Esophagus (tissue), 2 donors: ENCODE results near the gene CSNK2A1. TPM values are rescaled to one million over a fixed set of nuclear protein-coding genes. Genes with fewer than 3 reads are reported as not detected.
"Not testable (repeated sequence)": the region's sequence is repeated elsewhere in the genome, so short reads cannot be mapped to it uniquely, and the experiment has no call there.

Source experiments
- H3K27ac ChIP-seq, 2 donors: one replicate each; pipeline ENCODE4 v1.5.1; 2013; ENCODE audit warnings: low read depth in 2 of 2, mild to moderate bottlenecking in 2 of 2, inconsistent platforms in 1 of 2, low read length in 1 of 2, moderate library complexity in 1 of 2
- H3K27me3 ChIP-seq, 2 donors: one replicate each; pipeline ENCODE4 v1.6.1; 2013; ENCODE audit warnings: low read length in 2 of 2, control low read depth in 1 of 2, mild to moderate bottlenecking in 1 of 2; ENCODE audit not compliant: insufficient read depth in 2 of 2, control insufficient read depth in 1 of 2
- H3K36me3 ChIP-seq, 2 donors: one replicate each; pipeline ENCODE4 v1.6.1; 2013; ENCODE audit warnings: low read length in 1 of 2; ENCODE audit not compliant: control insufficient read depth in 2 of 2, insufficient read depth in 2 of 2
- H3K4me1 ChIP-seq, 2 donors: one replicate each; pipeline ENCODE4 v1.6.1; 2013; ENCODE audit warnings: low read length in 1 of 2; ENCODE audit not compliant: control insufficient read depth in 2 of 2, insufficient read depth in 2 of 2
- H3K4me3 ChIP-seq, 2 donors: one replicate each; pipeline ENCODE4 v1.5.1; 2013; ENCODE audit warnings: low read length in 2 of 2, mild to moderate bottlenecking in 2 of 2, low read depth in 1 of 2, moderate library complexity in 1 of 2
- H3K9me3 ChIP-seq, 2 donors: one replicate each; pipeline ENCODE4 v1.6.1; 2013; ENCODE audit warnings: mild to moderate bottlenecking in 2 of 2, low read depth in 1 of 2, low read length in 1 of 2, moderate library complexity in 1 of 2; ENCODE audit not compliant: control insufficient read depth in 2 of 2, insufficient read depth in 1 of 2
- WGBS, 2 donors: extraction: QIAGEN DNeasy Blood & Tissue Kit; methylation state at CpG; one replicate each; pipeline ENCODE4 v1.1.7; 2013; 5-methylcytosine and 5-hydroxymethylcytosine counted together
- polyA plus RNA-seq, 2 donors: library from polyadenylated mRNA; stranded (reverse); fragments of 200-250 nt; gene quantifications; one replicate each; pipeline ENCODE4 v1.2.3, GENCODE V29; 2013
- donor health status: healthy with polysubstance abuse.
- donor health status: Bipolar disorder and iron deficiency.

CSNK2A1 gene
- 10 to 100 TPM; 22.2 to 31.7 TPM for polyA plus RNA-seq

GRCh38 chr20:543369-544152 lies at the start of gene CSNK2A1:
Gene CSNK2A1 (minus strand): TSS chr20:543790. CDS start chr20:508551, 35,239 bp downstream.
- WGBS, 2 donors: 0% methylated on average over 44 of the region's 44 CpGs
- no peaks in the 10 kb centered on the region for H3K9me3 ChIP-seq
- no peaks in the 10 kb centered on the region for H3K27me3 ChIP-seq
- no peaks in the 10 kb centered on the region for H3K4me1 ChIP-seq
- H3K36me3 ChIP-seq: no peaks in the 10 kb centered on the region
- H3K27ac ChIP-seq: peak within 1 kb of the TSS; percentile 85 to 97
- peak within 1 kb of the TSS; percentile 90 to 100 for H3K4me3 ChIP-seq

GRCh38 chr20:592506-592905 lies 48.9 kb upstream of the CSNK2A1 start:
- 86 to 87% methylated on average over 7 of the region's 7 CpGs for WGBS, 2 donors

GRCh38 chr20:591941-592340 lies 48.4 kb upstream of the CSNK2A1 start:
- H3K9me3 ChIP-seq: no peaks in the 10 kb centered on the region
- H3K27me3 ChIP-seq: no peaks in the 10 kb centered on the region
- WGBS, 2 donors: 72 to 74% methylated on average over 5 of the region's 5 CpGs

More at GRCh38 chr20:592506-592905, 48.9 kb upstream of the CSNK2A1 start:
- no peaks in the 10 kb centered on the region for H3K36me3 ChIP-seq
- no peaks in the 10 kb centered on the region for H3K27me3 ChIP-seq
- no peak overlapping the region for H3K27ac ChIP-seq
- peaks cover 0 to 2% of the 10 kb centered on the region in 2 donors for H3K4me1 ChIP-seq
- no peak overlapping the region for H3K4me3 ChIP-seq
- H3K9me3 ChIP-seq: no peaks in the 10 kb centered on the region

GRCh38 chr20:588932-589672 lies 45.5 kb upstream of the CSNK2A1 start:
- H3K27me3 ChIP-seq: peaks cover 0 to 3% of the 10 kb centered on the region in 2 donors
- no peaks in the 10 kb centered on the region for H3K9me3 ChIP-seq
- H3K4me1 ChIP-seq: no peaks in the 10 kb centered on the region
- H3K27ac ChIP-seq: no peak overlapping the region
- H3K4me3 ChIP-seq: no peak overlapping the region
- WGBS, 2 donors: 78 to 80% methylated on average over 10 of the region's 10 CpGs
- H3K36me3 ChIP-seq: no peaks in the 10 kb centered on the region

More at GRCh38 chr20:591941-592340, 48.4 kb upstream of the CSNK2A1 start:
- H3K27ac ChIP-seq: no peak overlapping the region
- no peak overlapping the region for H3K4me3 ChIP-seq
- H3K36me3 ChIP-seq: no peaks in the 10 kb centered on the region
- H3K4me1 ChIP-seq: peaks cover 0 to 2% of the 10 kb centered on the region in 2 donors

- no peaks in the 10 kb centered on the region for H3K36me3 ChIP-seq
- H3K27me3 ChIP-seq: peaks cover 0 to 3% of the 10 kb centered on the region in 2 donors
- no peak overlapping the region for H3K27ac ChIP-seq
- H3K4me3 ChIP-seq: no peak overlapping the region
- WGBS, 2 donors: 48 to 52% methylated on average over 3 of the region's 3 CpGs
- no peaks in the 10 kb centered on the region for H3K4me1 ChIP-seq
- no peaks in the 10 kb centered on the region for H3K9me3 ChIP-seq
These were observed 44.9 kb upstream of the CSNK2A1 start for GRCh38 chr20:588476-588875.

GRCh38 chr20:584971-585301 lies 41.3 kb upstream of the CSNK2A1 start:
- no peaks in the 10 kb centered on the region for H3K9me3 ChIP-seq
- H3K4me1 ChIP-seq: no peaks in the 10 kb centered on the region
- H3K36me3 ChIP-seq: no peaks in the 10 kb centered on the region
- H3K4me3 ChIP-seq: no peak overlapping the region
- 79 to 83% methylated on average over 7 of the region's 7 CpGs for WGBS, 2 donors
- H3K27me3 ChIP-seq: peaks cover 0 to 3% of the 10 kb centered on the region in 2 donors
- H3K27ac ChIP-seq: no peak overlapping the region

- Histone ChIP-seq H3K36me3 (no peaks in the 10 kb centered on the region), H3K4me1 (no peaks in the 10 kb centered on the region), H3K9me3 (no peaks in the 10 kb centered on the region), H3K27me3 (peaks cover 0 to 3% of the 10 kb centered on the region in 2 donors), H3K4me3 (no peak overlapping the region), H3K27ac (no peak overlapping the region)
- 74 to 75% methylated on average over 8 of the region's 8 CpGs for WGBS, 2 donors
These were observed 40.8 kb upstream of the CSNK2A1 start for GRCh38 chr20:584161-584970.

- Histone ChIP-seq H3K27me3 (peaks cover 0 to 3% of the 10 kb centered on the region in 2 donors), H3K27ac (no peak overlapping the region)
- 69 to 74% methylated on average over 5 of the region's 5 CpGs for WGBS, 2 donors
These were observed 38.6 kb upstream of the CSNK2A1 start for GRCh38 chr20:582204-582603.

GRCh38 chr20:578940-579690 lies 35.5 kb upstream of the CSNK2A1 start:
- not testable (repeated sequence) for H3K36me3 ChIP-seq, H3K9me3 ChIP-seq, H3K27me3 ChIP-seq, H3K4me1 ChIP-seq, H3K4me3 ChIP-seq, H3K27ac ChIP-seq
- WGBS, 2 donors: 84 to 90% methylated on average over 7 of the region's 8 CpGs

More at GRCh38 chr20:582204-582603, 38.6 kb upstream of the CSNK2A1 start:
- no peak overlapping the region for H3K4me3 ChIP-seq
- H3K4me1 ChIP-seq: no peaks in the 10 kb centered on the region
- H3K36me3 ChIP-seq: no peaks in the 10 kb centered on the region
- H3K9me3 ChIP-seq: no peaks in the 10 kb centered on the region
